Common myeloid progenitor, CD34-positive (primary cell): ENCODE data around the gene ZNF782.
A peak's percentile ranks its signal among the peaks of the same experiment; 100 is the strongest.
"Not testable (repeated sequence)": the region's sequence is repeated elsewhere in the genome, so short reads cannot be mapped to it uniquely, and the experiment has no call there.

Experiments
- CTCF ChIA-PET: fragments of 350-600 bp; sonication (Branson Sonifier 250); formaldehyde crosslinking; loops from one replicate; lab custom pipeline; 2021; ENCODE audit warnings: antibody characterized with exemption; lab: Charles Lee
- POLR2A ChIA-PET: fragments of 350-600 bp; sonication (Branson Sonifier 250); formaldehyde crosslinking; loops from one replicate; lab custom pipeline; 2021; ENCODE audit warnings: antibody characterized with exemption; lab: Charles Lee
- DNase-seq, 3 donors: peaks; one replicate each; pipeline versions ENCODE4 v3.0.0 to v3.0.0-alpha.2; 2013
- H3K27ac ChIP-seq, 2 experiments: 1 replicate in 1 of 2; 2 replicates in 1 of 2; pipeline ENCODE4 v1.7.0; 2013; ENCODE audit warnings: inconsistent platforms in 2 of 2, low read length in 2 of 2, mild to moderate bottlenecking in 2 of 2, low read depth in 1 of 2, moderate library complexity in 1 of 2; ENCODE audit not compliant: severe bottlenecking in 2 of 2, insufficient read depth in 1 of 2, poor library complexity in 1 of 2
- H3K27me3 ChIP-seq, 5 experiments: replicated peaks in 2 of 5; 1 replicate in 3 of 5; 2 replicates in 2 of 5; pipeline versions ENCODE4 v1.6.1 to v1.7.0; 2013; ENCODE audit warnings: low read length in 4 of 5, mild to moderate bottlenecking in 2 of 5, moderate library complexity in 2 of 5, inconsistent platforms in 1 of 5; ENCODE audit not compliant: insufficient read depth in 5 of 5, control insufficient read depth in 4 of 5
- H3K36me3 ChIP-seq, 4 experiments: 1 replicate in 2 of 4; 2 replicates in 2 of 4; pipeline versions ENCODE4 v1.6.1 to v1.7.0; 2013; ENCODE audit warnings: low read length in 3 of 4, control low read depth in 1 of 4, mild to moderate bottlenecking in 1 of 4; ENCODE audit not compliant: control insufficient read depth in 4 of 4, insufficient read depth in 4 of 4
- H3K4me1 ChIP-seq, 4 experiments: 1 replicate in 3 of 4; 2 replicates in 1 of 4; pipeline versions ENCODE4 v1.6.1 to v1.7.1; 2013; ENCODE audit warnings: low read length in 3 of 4, mild to moderate bottlenecking in 3 of 4, control low read depth in 1 of 4, inconsistent platforms in 1 of 4, moderate library complexity in 1 of 4; ENCODE audit not compliant: control insufficient read depth in 4 of 4, insufficient read depth in 4 of 4; ENCODE audit errors: control extremely low read depth in 1 of 4
- H3K4me3 ChIP-seq, 7 experiments: 1 replicate in 4 of 7; 2 replicates in 3 of 7; pipeline versions ENCODE4 v1.5.1 to v1.7.0; 2013; ENCODE audit warnings: mild to moderate bottlenecking in 7 of 7, low read length in 6 of 7, moderate library complexity in 6 of 7, inconsistent platforms in 2 of 7, low read depth in 2 of 7, control low read depth in 1 of 7; ENCODE audit not compliant: insufficient read depth in 4 of 7, control insufficient read depth in 1 of 7; ENCODE audit errors: extremely low read depth in 1 of 7
- H3K9me3 ChIP-seq, 5 experiments: 1 replicate in 4 of 5; 2 replicates in 1 of 5; pipeline versions ENCODE4 v1.6.1 to v1.7.1; 2013; ENCODE audit warnings: low read length in 4 of 5, mild to moderate bottlenecking in 2 of 5, inconsistent platforms in 1 of 5, low read depth in 1 of 5, moderate library complexity in 1 of 5; ENCODE audit not compliant: control insufficient read depth in 4 of 5, insufficient read depth in 2 of 5; ENCODE audit errors: control extremely low read depth in 1 of 5
- WGBS: methylation state at CpG from one replicate; pipeline ENCODE4 v1.1.5; 2013; ENCODE audit not compliant: insufficient coverage; 5-methylcytosine and 5-hydroxymethylcytosine counted together

The ZNF782 gene

GRCh38 chr9:96867079-96867804 lies 12.9 kb upstream of the ZNF782 start:
- Histone ChIP-seq H3K9me3 (peaks cover 0 to 11% (median 4%) of the 10 kb centered on the region in 5 experiments), H3K4me3 (no peak overlapping the region), H3K27ac (no peak overlapping the region), H3K36me3 (no peaks in the 10 kb centered on the region), H3K27me3 (no peaks in the 10 kb centered on the region), H3K4me1 (no peaks in the 10 kb centered on the region)
- WGBS: 94% methylated on average over 5 of the region's 7 CpGs
- POLR2A ChIA-PET: no interaction called here
- CTCF ChIA-PET: interaction anchor here (1.0 to 1.6 kb wide), 2 partner anchors 10 to 748 kb away, joined by 3 to 4 read pairs; no protein-coding TSS in a partner anchor
- no peak for DNase-seq

GRCh38 chr9:96865240-96865639 lies 10.9 kb upstream of the ZNF782 start:
- H3K36me3 ChIP-seq, DNase-seq, CTCF ChIA-PET, H3K4me1 ChIP-seq, H3K27me3 ChIP-seq, H3K27ac ChIP-seq, H3K4me3 ChIP-seq, POLR2A ChIA-PET: not testable (repeated sequence)
- WGBS: 90% methylated on average over 2 of the region's 2 CpGs
- peaks cover 0 to 11% (median 4%) of the 10 kb centered on the region in 5 experiments for H3K9me3 ChIP-seq

DNA sequence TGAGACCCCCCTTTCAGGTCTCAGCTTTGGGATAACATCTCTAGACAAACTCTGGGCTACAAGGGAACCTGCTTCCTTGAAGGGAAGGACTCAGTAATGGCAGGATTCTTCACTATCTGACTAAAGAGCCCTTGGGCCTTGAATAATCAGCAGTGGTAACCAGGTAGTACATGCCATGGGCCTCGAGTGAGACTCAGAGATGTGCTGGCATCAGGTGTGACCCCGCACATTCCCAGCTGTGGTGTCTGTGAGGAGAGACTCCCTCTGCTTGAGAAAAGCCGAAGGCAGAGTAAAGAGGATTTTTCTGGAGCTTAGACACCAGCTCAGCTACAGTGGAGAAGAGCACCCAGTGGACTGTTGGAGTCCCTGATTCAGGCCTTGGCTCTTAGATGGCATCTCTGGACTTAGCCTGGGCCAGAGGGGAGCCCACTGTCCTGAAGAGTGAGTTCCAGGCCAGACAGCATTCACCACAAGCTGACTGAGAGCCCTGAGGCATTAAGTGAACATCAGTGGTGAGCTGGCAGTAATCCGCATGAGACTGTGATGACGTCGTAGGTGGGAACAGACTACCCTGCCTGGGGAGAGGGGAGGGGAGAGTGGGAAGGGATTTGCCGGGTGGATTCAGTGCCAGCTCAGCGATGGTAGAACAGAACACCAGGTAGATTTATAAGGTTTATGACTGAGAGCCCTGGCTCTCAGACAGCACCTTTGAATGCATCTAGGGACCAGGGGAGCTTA lies 5.3 kb upstream of the ZNF782 start:
- ChIA-PET CTCF (interaction anchor here (0.7 to 1.8 kb wide), 3 partner anchors 544 to 739 kb away, joined by 3 to 5 read pairs (median 3); no protein-coding TSS in a partner anchor), POLR2A (no interaction called here)
- no peak for DNase-seq
- WGBS: 96% methylated on average over 8 of the region's 8 CpGs
- no peaks in the 10 kb centered on the region for H3K9me3 ChIP-seq
- H3K4me3 ChIP-seq: no peak overlapping the region
- no peak overlapping the region for H3K27ac ChIP-seq
- peaks cover 0 to 12% (median 0%) of the 10 kb centered on the region in 5 experiments for H3K27me3 ChIP-seq
- no peaks in the 10 kb centered on the region for H3K36me3 ChIP-seq
- peaks cover 0 to 3% (median 3%) of the 10 kb centered on the region in 4 experiments for H3K4me1 ChIP-seq

DNA sequence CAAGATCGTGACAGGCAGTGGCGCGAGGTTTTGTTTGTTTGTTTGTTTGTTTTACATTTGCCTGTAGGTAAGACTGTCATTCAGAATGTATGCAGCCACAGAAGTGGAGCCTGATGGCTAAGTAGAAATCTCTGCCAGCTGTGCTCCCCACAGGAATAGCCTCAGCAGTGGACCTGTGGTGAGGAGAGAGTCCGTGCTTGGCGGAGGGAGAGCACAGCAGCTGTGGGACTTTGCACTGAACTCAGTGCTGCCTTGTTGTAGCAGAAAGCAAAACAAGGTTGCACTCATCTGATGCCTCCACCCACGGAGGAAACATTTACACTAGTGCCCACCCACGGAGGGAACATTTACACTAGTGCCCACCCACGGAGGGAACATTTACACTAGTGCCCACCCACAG lies 4.4 kb upstream of the ZNF782 start:
- Histone ChIP-seq H3K9me3 (no peaks in the 10 kb centered on the region), H3K27ac (no peak overlapping the region), H3K4me3 (no peak overlapping the region), H3K4me1 (peaks cover under 1 to 8% (median 6%) of the 10 kb centered on the region in 4 experiments), H3K27me3 (peaks cover 0 to 12% (median 0%) of the 10 kb centered on the region in 5 experiments), H3K36me3 (no peaks in the 10 kb centered on the region)
- POLR2A ChIA-PET: no interaction called here
- WGBS: 100% methylated on average over 6 of the region's 8 CpGs
- CTCF ChIA-PET: interaction anchor here (0.7 to 3.6 kb wide), 3 partner anchors 10 to 544 kb away, joined by 3 to 33 read pairs (median 16); no protein-coding TSS in a partner anchor
- DNase-seq: no peak

GRCh38 chr9:96858018-96858573 lies 3.8 kb upstream of the ZNF782 start:
- Histone ChIP-seq H3K27ac (no peak overlapping the region), H3K27me3 (peaks cover 0 to 12% (median 0%) of the 10 kb centered on the region in 5 experiments), H3K9me3 (no peaks in the 10 kb centered on the region), H3K4me3 (no peak overlapping the region), H3K4me1 (peaks cover 4 to 14% (median 12%) of the 10 kb centered on the region in 4 experiments), H3K36me3 (no peaks in the 10 kb centered on the region)
- CTCF ChIA-PET: interaction anchor here (0.7 to 3.6 kb wide), 7 partner anchors 9 to 544 kb away, joined by 3 to 33 read pairs (median 5); no protein-coding TSS in a partner anchor
- DNase-seq: peak in 1 of 3 donors; percentile 30
- POLR2A ChIA-PET: no interaction called here
- 92% methylated on average over 2 of the region's 2 CpGs for WGBS

- H3K27me3 ChIP-seq: peaks cover 0 to 12% (median 0%) of the 10 kb centered on the region in 5 experiments
- WGBS: no CpG with 5 or more reads among the region's 6 CpGs
- POLR2A ChIA-PET: no interaction called here
- DNase-seq: peak; percentile 64 to 84 (median 80)
- H3K9me3 ChIP-seq: no peaks in the 10 kb centered on the region
- H3K4me3 ChIP-seq: no peak overlapping the region
- no peak overlapping the region for H3K27ac ChIP-seq
- H3K4me1 ChIP-seq: peaks cover 4 to 18% (median 17%) of the 10 kb centered on the region in 4 experiments
- CTCF ChIA-PET: interaction anchor here (0.8 to 3.6 kb wide), 20 partner anchors 9 to 774 kb away, joined by 3 to 33 read pairs (median 4); no protein-coding TSS in a partner anchor
- no peaks in the 10 kb centered on the region for H3K36me3 ChIP-seq
Measured at GRCh38 chr9:96856363-96857286, 2.3 kb upstream of the ZNF782 start.
